HG03565 (cell line): ENCODE results near the gene CDK5RAP2.

Experiments
- ATAC-seq: cut with Tn5 transposase; IDR thresholded peaks from one replicate; pipeline ENCODE4 v1.9.1; 2021; ENCODE audit warnings: mild to moderate bottlenecking, moderate library complexity; ENCODE audit not compliant: unreplicated experiment

CDK5RAP2 gene

GRCh38 chr9:120387257-120388002, 192.5 kb downstream of the CDK5RAP2 start:
- ATAC-seq: no peak

- no peak for ATAC-seq
Observed at GRCh38 chr9:120386390-120387131, 193.4 kb downstream of the CDK5RAP2 start.

GRCh38 chr9:120385606-120386389, 194.2 kb downstream of the CDK5RAP2 start:
- ATAC-seq: no peak

DNA sequence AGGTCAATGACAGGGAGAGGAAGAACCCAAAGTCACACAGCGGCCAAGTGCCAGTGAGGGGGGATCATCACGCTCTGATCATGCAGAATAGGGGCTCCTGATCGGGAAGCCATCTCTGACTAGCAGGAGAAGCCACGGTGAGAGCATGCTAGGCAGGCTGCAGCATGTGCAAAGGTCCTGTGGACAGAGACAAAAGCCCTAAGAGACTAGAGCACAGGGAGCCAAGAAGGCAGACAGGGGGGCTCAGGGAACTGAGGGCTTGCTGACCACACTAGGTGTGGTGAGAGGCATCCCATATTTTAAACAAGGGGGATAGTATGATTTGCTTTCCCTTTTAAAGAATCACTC, 195.1 kb downstream of the CDK5RAP2 start:
- no peak for ATAC-seq

DNA sequence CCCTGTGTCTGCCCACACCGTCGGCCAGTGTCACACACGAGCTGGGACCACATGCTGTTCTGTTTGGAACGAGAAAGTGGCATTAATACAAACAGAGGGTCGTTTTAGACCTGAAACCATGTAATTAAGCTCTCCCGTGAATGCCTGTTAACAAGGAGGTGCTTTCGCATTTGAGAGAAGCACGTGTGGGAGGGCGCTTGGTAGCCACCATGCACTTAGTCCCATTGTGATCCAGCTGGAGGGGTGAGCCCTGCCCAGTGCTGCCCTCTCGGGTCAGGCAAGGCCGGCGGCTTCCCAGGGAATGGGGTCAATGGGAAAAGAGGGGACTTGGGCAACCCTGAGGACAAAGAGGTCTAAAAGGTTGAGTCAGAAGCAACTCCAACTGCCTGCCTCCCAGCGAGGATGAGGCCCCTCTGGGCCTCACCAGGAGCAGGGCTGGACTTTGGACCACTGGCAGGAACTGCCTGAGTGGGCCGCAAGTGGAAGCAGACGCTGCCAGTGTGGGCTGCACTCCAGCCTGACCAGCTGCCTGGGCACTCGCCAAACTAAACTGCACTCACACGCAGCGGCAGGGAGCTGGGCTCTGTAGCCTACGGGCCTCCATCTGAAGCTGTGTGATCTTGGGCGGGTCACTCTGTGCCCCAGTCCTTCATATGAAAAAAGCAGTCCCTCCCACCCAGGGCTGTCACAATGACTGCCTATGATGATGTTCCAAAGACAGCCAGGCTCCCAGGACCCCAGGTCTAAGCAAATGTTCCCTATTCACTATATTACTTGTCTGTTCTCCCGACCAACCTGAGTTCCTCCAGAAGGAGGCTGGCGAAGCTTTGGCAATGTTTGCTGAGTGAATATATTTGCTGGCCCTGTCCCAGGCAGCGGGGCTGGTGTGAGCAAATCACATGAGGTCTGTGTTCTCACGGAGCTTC, 195.7 kb downstream of the CDK5RAP2 start:
- ATAC-seq: no peak

GRCh38 chr9:120383611-120383998, 196.4 kb downstream of the CDK5RAP2 start:
- no peak for ATAC-seq

DNA sequence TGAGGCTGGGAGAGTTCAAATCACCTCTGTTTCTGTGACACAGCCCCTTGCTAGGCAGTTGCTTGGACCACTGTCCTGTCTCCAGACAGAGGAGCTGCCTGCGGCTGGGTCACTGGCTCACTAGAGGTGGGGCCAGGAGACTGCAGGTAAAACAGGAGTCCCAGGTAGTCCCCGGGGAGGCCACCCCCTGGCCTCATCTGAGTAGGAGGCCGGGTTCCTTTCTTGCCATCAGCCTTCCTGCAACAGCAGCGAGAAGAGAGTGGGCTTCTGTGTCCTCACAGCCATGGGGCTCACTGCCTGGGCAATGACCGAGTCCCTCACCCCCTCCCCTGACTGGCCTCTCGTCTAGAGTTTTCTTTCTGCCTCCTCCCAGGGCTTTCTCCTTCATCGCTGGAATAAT, 197.5 kb downstream of the CDK5RAP2 start:
- ATAC-seq: no peak

GRCh38 chr9:120381839-120382238, 198.1 kb downstream of the CDK5RAP2 start:
- no peak for ATAC-seq

DNA sequence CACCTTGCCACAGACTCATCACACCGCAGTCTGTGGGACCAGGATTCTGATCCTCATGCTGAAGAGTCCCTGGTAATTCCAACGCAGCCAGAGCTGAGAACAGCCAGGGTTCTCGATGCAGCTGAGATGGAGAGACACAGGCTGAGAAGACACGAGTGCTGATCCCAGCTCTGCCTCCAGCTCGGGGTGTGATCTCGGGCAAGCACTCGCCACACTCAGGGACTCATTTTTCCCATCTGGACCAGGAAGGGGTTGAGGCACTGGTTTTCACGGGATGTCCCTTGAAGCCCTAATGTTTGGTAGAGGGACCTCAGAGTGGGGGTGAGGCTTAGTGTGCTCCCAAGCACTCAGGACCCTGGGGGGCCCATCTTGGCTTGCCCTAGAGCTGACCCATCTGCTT, 200.4 kb downstream of the CDK5RAP2 start:
- ATAC-seq: no peak

DNA sequence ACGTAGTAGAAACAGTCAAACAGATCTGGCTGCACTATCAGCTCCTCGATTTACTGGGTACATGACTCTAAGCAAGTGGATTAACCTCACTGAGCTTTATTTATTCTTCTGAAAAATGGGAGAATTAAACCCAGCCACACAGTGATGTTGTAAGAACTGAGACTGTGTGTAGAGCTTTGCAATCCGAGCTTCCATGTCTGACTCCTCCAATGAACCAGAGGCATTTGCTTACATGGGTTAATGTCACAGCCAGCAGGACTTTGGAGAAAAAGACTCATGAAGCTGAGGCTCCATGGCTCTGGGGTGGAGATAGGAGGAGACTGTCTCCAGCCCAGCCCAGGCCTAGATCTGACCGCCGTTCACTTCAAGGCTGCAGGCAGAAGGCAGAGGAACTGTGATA, 201.3 kb downstream of the CDK5RAP2 start:
- ATAC-seq: no peak

DNA sequence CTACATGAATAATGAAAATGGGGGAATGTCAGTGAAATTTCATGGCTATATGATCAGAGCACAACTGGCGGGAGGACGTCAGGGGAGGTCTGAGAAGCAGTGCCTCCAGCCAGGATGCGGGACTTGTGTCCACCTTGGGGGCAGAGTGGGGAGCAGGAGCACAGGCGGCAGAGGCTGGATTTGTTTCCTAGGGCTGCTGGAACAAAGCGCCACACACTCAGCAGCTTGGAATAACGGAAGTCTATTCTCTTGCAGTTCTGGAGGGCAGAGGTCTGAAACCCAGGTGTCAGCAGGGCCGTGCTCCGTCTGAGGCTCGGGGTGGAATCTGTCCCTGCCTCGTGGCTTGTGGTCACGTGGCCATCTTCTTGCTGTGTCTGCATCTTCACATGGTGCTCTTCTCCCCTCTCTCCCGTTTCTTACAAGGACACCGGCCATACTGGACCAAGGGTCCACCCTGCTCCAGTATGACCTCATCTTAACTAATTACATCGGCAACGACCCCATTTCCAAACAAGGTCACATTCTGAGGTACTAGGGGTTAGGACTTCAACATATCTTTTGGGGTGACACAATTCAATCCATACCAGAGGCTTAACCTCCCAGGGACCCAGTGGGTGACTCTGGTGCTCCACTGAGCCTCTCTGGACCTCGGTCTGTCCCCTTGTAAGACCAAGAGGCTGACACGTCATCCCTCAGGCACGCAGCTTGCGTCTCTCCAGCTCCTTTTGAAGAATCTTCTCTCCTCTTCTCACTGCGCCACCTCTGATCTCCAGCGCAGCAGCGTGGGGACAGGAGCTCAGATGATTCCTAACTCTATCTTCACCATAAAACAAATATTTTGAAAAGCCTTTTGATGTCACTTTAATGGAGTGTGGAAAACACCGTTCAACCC, 202.5 kb downstream of the CDK5RAP2 start:
- ATAC-seq: no peak

- no peak for ATAC-seq
Observed at GRCh38 chr9:120376101-120376500, 203.9 kb downstream of the CDK5RAP2 start.

DNA sequence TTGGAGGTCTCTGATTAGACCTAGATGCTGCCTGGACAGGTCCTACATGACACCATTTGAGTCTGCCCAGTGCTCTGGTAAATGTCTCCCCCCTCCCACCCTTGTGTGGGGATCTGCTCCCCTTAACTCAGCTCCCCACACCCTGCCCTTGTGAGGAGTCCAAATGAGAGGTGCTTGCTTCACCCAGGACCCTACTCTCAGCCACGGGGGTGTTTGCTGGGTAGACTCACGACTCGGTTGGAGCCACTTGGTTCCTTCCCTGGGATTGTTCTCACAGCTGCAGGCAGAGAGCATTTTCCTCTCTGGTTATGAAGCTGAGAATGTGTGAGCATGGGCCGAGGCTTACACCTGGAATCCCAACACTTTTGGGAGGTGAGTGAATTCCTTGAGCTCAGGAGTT, 204.7 kb downstream of the CDK5RAP2 start:
- no peak for ATAC-seq

DNA sequence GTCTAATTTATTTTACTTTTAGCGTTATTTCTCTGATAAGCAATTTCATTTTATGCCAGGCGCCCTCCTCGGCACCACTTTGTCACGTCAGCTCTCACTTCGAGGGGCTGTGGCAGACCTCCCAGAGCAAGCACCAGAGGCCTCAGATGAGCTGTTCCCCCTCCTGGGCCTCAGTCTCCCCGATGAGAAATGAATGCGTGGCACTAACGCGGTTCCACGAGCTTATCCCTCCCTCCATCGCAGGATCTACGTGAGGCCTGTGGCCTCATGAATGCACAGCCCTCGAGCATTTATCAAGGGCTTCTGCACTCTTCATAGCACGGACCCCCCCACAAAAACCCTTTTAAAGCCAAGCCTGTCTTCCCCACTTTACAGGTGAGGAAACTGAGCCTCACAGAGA, 205.2 kb downstream of the CDK5RAP2 start:
- ATAC-seq: no peak

DNA sequence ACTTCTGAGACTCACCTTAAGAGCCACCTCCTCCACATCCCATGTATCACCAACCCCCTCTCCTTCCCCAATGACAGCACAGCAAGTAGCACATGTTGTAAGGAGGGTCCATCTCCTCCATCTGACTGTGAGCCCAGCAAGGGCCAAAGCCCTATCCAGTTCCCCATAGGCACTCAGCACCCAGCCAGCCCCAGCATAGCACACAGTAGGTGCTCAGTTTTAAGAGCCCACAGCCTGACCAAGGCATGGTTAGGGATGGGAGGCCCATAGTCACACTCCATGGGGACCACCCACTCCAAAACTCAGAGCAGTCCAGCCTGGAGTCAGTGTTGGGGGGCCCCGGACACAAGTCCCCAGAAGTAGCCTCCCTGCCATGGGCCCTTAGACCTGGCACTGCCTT, 205.7 kb downstream of the CDK5RAP2 start:
- ATAC-seq: no peak

- no peak for ATAC-seq
Observed at GRCh38 chr9:120372040-120372439, 207.9 kb downstream of the CDK5RAP2 start.

- ATAC-seq: no peak
Observed at GRCh38 chr9:120369608-120370220, 210.3 kb downstream of the CDK5RAP2 start.

DNA sequence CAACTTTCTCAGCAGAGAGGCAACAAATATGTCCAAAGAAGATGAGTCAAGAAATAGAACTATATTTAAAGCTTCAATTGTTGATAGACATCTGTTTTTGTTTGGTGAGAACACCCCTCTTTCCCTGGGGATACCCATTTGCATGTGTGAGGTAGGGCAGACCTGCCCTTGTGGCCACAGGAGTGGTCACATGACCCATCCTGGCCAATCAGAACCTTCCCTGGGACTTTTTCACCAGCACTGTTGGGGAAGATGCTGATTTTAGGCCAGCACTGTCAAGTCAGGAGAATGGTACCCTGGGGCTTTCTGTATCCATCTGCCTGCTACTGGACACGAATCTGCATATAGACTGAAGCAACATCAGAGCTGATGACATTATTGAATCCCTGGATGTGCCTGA, 211.2 kb downstream of the CDK5RAP2 start:
- ATAC-seq: no peak

GRCh38 chr9:120366644-120367019, 213.3 kb downstream of the CDK5RAP2 start:
- ATAC-seq: no peak
